ENCODE results near the gene SUPT3H. TPM values are rescaled to one million over a fixed set of nuclear protein-coding genes. Genes with fewer than 3 reads are reported as not detected.

SUPT3H gene
- total and polyA plus RNA-seq, 2 of the 8 experiments (the other 6 are each of a cell fraction or from before 2014, with no cell fraction given), result 18.8 to 23.0 TPM

GRCh38 chr6:45001663-45002062 lies 376.1 kb downstream of the SUPT3H start:
- no peak overlapping the region for H2BK20ac ChIP-seq (ENCODE audit: low read length)
- no peak overlapping the region for H2BK12ac ChIP-seq (ENCODE audit: low read depth, low read length)
- POLR2A ChIA-PET (ENCODE audit: partially characterized antibody), result no interaction called here
- no peak overlapping the region for H2BK120ac ChIP-seq (replicated peaks; ENCODE audit: low read depth, low read length)
- no peak for DNase-seq (ENCODE audit: low read depth in 1 of 2, low spot score in 2 of 2)
- no peak overlapping the region for H3K14ac ChIP-seq (ENCODE audit: insufficient read length)
- H2AFZ ChIP-seq (ENCODE audit: low read length), result no peak overlapping the region
- CTCF ChIA-PET (ENCODE audit: partially characterized antibody), result interaction anchor here (1.8 kb wide), 1 partner anchor 526 kb away, joined by 3 read pairs; no protein-coding TSS in a partner anchor
- no peak overlapping the region for H4K8ac ChIP-seq (ENCODE audit: extremely low read depth, insufficient read depth, low read length)
- H2BK15ac ChIP-seq (ENCODE audit: low read length), result no peak overlapping the region
- no peak overlapping the region for H2AK5ac ChIP-seq (ENCODE audit: low read depth, low read length)
- no peaks in the 10 kb centered on the region for H3K79me1 ChIP-seq (ENCODE audit: low read depth, low read length)
- H3K27me3 ChIP-seq (replicated peaks in 1 of 4; ENCODE audit: control insufficient read depth in 3 of 4, extremely low read depth in 1 of 4, insufficient read depth in 3 of 4, low read length in 3 of 4), result no peaks in the 10 kb centered on the region
- no peaks in the 10 kb centered on the region for H3K23me2 ChIP-seq (ENCODE audit: low read depth, low read length)
- H3K23ac ChIP-seq (ENCODE audit: insufficient read length), result no peak overlapping the region
- FAIRE-seq, result no peak
- no peak overlapping the region for H3K9ac ChIP-seq (replicated peaks in 1 of 4; ENCODE audit: extremely low read depth in 1 of 4, low read depth in 3 of 4, low read length in 3 of 4)
- no peak overlapping the region for H4K5ac ChIP-seq (ENCODE audit: insufficient read length, low read depth, low read length)
- no peaks in the 10 kb centered on the region for H3K4me1 ChIP-seq (replicated peaks in 1 of 4; ENCODE audit: control insufficient read depth in 3 of 4, insufficient read depth in 4 of 4, low read length in 3 of 4)
- no peaks in the 10 kb centered on the region for H3K9me3 ChIP-seq (ENCODE audit: insufficient read depth in 2 of 2, low read depth in 1 of 2, low read length in 1 of 2)
- peaks cover 0 to 3% of the 10 kb centered on the region in 2 experiments for H4K20me1 ChIP-seq (replicated peaks in 1 of 2; ENCODE audit: control insufficient read depth in 1 of 2, insufficient read depth in 2 of 2, low read length in 2 of 2)
- H3K56ac ChIP-seq (replicated peaks; ENCODE audit: insufficient read length, low read depth, low read length), result no peak overlapping the region
- H3K79me2 ChIP-seq (ENCODE audit: control insufficient read depth in 1 of 2, insufficient read depth in 2 of 2, low read length in 2 of 2), result no peaks in the 10 kb centered on the region
- H3K36me3 ChIP-seq (ENCODE audit: control insufficient read depth in 2 of 4, insufficient read depth in 4 of 4, low read length in 3 of 4), result no peaks in the 10 kb centered on the region
- no peak overlapping the region for H3K4ac ChIP-seq (replicated peaks; ENCODE audit: insufficient read length, low read depth, low read length)
- H2BK5ac ChIP-seq (ENCODE audit: low read depth, low read length), result no peak overlapping the region
- H4K91ac ChIP-seq (replicated peaks; ENCODE audit: insufficient read length, low read length), result no peak overlapping the region
- no peak overlapping the region for H3K4me2 ChIP-seq (ENCODE audit: insufficient read depth in 1 of 2, low read depth in 2 of 2, low read length in 2 of 2)
- H3K27ac ChIP-seq (ENCODE audit: low read depth, low read length), result no peak overlapping the region
- no peak overlapping the region for H3K4me3 ChIP-seq (ENCODE audit: extremely low read depth in 1 of 4, insufficient read depth in 2 of 4, low read depth in 3 of 4, low read length in 4 of 4)
- no peak overlapping the region for H3K18ac ChIP-seq (ENCODE audit: extremely low read depth, low read length)
- WGBS, 2 experiments (ENCODE audit: extremely low coverage in 1 of 2, insufficient coverage in 1 of 2, insufficient read length in 1 of 2, insufficient replicate concordance in 2 of 2, low coverage in 1 of 2, low lambda C conversion rate in 2 of 2, missing lambda C conversion rate in 1 of 2), result 55% methylated on average over 1 of the region's 1 CpG; no CpG with 5 or more reads in 1 of the 2 experiments
- no peak for TF ChIP-seq ZNF274 (IDR thresholded peaks at IDR 0.05; ENCODE audit: borderline replicate concordance, extremely low read depth, low read length)
- no peak for TF ChIP-seq CTBP2 (IDR thresholded peaks at IDR 0.05; ENCODE audit: borderline replicate concordance, insufficient read depth, insufficient read length, low read length)
- TF ChIP-seq TAF1 (IDR thresholded peaks at IDR 0.05; ENCODE audit: low read depth, low read length), result no peak
- TF ChIP-seq KDM5A (IDR thresholded peaks at IDR 0.05; ENCODE audit: low read length), result no peak
